ENCODE results near the gene LPAR1.

Gene LPAR1

DNA sequence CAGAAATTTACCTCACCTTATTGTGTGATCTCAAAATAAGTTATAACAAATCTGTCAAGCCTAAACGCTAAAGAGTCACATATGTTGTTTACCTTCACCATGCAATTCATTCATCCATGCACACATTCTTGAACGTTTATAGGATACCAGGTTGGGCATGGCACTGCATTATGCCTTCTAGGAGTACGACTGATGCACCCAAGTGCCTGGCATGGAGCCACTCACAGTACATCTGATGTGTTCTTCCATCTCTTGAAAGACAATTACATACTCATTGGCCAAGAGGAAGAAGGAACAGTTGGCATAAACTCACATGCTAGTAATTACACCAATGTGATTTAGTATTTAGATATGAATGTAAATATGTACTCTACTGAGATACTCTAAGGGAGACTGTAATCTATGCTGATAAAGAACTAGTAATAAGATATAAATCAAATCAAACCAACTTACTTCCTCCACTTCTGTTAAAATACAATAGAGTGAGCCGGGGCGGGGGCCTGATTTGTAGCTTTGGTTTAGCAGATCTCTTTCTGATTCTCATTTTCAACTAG, 90.7 kb downstream of the LPAR1 start:
- H3K4me3 ChIP-seq (ENCODE audit: low read depth, low read length), result no peak overlapping the region
- TF ChIP-seq, protein P1, sequence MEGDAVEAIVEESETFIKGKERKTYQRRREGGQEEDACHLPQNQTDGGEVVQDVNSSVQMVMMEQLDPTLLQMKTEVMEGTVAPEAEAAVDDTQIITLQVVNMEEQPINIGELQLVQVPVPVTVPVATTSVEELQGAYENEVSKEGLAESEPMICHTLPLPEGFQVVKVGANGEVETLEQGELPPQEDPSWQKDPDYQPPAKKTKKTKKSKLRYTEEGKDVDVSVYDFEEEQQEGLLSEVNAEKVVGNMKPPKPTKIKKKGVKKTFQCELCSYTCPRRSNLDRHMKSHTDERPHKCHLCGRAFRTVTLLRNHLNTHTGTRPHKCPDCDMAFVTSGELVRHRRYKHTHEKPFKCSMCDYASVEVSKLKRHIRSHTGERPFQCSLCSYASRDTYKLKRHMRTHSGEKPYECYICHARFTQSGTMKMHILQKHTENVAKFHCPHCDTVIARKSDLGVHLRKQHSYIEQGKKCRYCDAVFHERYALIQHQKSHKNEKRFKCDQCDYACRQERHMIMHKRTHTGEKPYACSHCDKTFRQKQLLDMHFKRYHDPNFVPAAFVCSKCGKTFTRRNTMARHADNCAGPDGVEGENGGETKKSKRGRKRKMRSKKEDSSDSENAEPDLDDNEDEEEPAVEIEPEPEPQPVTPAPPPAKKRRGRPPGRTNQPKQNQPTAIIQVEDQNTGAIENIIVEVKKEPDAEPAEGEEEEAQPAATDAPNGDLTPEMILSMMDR (IDR thresholded peaks at IDR 0.05; ENCODE audit: low read depth, low read length), result no peak

DNA sequence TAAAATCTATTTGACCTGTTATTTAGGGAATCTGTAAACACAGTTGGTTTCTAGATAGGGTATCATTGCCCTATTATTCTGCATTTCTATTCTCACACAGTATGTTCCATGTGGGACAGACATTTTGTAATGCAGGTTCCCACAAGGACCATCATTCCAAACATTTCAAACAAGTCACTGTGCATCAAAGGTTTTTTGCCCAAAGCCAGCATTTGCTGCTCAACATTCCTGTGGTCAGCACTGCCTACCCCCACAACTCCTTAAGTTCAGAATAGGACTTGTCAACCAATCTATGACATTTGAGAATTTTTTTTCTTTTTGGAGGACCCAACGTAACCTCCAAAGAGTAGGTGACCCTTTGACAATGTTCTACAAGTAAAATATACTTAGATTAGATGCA, 95.7 kb downstream of the LPAR1 start:
- TF ChIP-seq, protein P1 (IDR thresholded peaks at IDR 0.05; ENCODE audit: low read depth, low read length), result no peak
- no peak overlapping the region for H3K4me3 ChIP-seq (ENCODE audit: low read depth, low read length)

DNA sequence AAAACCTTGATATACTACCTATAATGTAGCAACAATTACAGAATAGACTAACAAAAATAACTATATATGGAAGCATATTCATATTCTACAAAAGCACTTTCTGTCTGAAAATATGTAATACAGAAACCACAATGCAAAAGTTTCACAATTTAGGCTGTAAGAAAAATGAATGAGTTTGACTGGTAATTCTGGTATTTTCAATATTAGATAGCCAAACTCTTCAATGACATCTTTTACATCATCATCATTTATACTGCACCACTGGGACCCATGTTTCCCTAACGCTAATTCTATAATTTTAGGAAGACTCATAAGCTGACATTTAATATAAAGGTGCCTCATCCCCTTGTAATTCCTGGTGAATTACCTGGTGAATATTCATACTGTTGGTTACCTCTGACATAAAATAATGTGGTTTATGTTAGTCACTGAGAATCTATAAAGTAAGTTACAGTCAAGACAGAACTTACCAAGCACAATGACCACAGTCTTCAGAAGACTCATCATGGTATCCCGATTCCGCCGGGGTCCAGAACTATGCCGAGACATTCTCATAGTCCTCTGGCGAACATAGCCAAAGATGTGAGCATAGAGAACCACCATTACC, 97.2 kb downstream of the LPAR1 start:
- TF ChIP-seq, protein P1 (IDR thresholded peaks at IDR 0.05; ENCODE audit: low read depth, low read length), result no peak

DNA sequence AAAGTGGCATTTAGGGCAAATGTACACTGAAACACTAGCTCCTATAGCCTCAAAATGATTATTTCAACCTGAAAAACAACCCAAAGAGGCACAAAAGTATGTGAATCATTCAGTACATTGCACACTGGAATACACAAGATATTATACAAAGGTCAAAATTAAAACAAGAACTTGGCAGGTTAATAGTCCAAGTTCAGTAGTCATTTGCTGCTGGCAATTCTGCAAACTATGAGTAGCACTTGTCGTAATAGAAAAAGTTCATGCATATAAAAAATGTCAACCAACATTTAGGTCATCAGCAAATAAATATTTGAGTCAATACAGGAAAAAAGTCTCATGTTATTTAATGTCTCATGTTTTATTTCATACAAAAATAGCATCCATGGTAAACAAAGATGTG, 98.7 kb downstream of the LPAR1 start:
- TF ChIP-seq, protein P1 (IDR thresholded peaks at IDR 0.05; ENCODE audit: low read depth, low read length), result no peak
- H3K4me3 ChIP-seq (ENCODE audit: low read depth, low read length), result no peak overlapping the region

More for the DNA sequence above, 97.2 kb downstream of the LPAR1 start:
- H3K4me3 ChIP-seq (ENCODE audit: low read depth, low read length), result no peak overlapping the region

DNA sequence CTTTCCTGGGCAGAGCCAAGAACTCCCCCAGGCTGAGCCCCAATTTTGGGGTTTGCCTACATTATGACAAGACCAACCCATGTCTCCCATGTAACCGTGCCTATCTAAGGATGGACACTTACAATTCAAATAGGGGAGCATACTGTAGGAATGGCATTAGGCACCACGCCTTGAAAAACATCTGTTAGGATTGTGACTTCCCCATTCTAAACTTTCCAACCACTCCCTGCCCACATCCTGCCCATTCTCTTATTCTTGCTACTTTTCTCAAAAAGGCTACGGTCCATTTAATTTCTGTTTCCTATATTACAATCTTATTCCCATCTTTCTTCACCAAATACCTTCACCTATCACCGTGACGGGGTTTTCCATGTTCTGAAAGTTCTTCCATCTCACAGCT, 99.2 kb downstream of the LPAR1 start:
- TF ChIP-seq, protein P1 (IDR thresholded peaks at IDR 0.05; ENCODE audit: low read depth, low read length), result no peak
- H3K4me3 ChIP-seq (ENCODE audit: low read depth, low read length), result no peak overlapping the region

DNA sequence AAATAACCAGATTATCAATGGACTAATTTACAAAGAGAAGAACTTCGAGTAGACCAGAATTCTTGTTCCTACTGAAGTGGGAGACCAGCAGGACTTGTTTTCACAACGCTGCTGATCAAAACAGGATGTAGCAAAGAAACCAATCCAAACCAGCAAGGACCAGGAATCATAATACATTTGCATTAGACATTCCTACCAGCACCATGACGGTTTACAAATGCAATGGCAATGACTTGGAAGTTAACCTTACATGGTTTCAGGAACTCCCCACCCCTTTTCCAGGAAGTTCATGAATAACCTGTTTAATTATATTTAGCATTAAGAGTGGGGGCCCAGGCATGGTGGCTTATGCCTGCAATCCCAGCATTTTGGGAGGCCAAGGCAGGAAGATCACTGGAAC, 100.0 kb downstream of the LPAR1 start:
- TF ChIP-seq, protein P1 (IDR thresholded peaks at IDR 0.05; ENCODE audit: low read depth, low read length), result no peak

DNA sequence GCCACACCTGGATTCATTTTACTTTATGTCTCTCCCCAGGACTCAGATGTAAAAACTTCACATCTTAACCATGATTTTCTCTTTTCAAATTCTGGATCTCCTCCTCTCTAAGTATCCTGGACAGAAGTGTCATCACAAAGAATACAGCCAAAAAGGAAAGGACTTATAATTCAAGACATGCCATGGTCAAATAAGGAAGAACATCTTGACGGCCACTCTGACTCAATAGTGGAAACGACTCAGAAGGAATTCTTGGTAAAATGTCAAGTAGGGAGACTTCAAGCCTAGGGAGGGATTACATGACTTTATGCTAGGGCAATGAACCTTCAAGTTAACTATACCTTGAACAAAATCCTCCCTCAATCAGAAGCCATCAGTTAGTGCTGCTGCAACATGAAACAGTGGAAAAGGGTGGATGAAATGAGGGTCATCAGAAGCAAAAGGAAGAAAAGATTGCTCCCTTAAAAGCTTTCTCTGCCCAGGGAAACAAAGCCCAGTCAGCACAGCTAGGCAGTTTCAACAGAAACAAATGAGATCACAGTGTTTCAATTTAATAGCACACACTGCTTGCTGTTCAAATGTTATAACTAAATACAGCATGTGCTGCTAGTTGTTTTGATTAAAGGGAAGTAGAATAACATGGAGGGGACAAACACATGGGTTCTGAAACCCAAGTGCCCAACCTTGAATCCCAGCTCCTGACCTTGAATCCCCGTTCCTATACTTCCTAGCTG, 101.4 kb downstream of the LPAR1 start:
- TF ChIP-seq, protein P1 (IDR thresholded peaks at IDR 0.05; ENCODE audit: low read depth, low read length), result no peak
- H3K4me3 ChIP-seq (ENCODE audit: low read depth, low read length), result no peak overlapping the region

More for the DNA sequence above, 100.0 kb downstream of the LPAR1 start:
- no peak overlapping the region for H3K4me3 ChIP-seq (ENCODE audit: low read depth, low read length)

Measured in WI38 (cell line).